Activated CD8-positive, alpha-beta memory T cell treated with anti-CD3 and anti-CD28 coated beads for 36 hours (primary cell): Measurements from ENCODE around the gene PPARG. TPM values are rescaled to one million over a fixed set of nuclear protein-coding genes. Genes with fewer than 3 reads are reported as not detected.

Experiments
- CTCF ChIA-PET: fragments of 350-600 bp; sonication (Branson Sonifier 250); formaldehyde crosslinking; loops from one replicate; lab custom pipeline; 2021; ENCODE audit warnings: antibody characterized with exemption; lab: Charles Lee
- POLR2A ChIA-PET: fragments of 350-600 bp; sonication (Branson Sonifier 250); formaldehyde crosslinking; loops from one replicate; lab custom pipeline; 2021; ENCODE audit warnings: antibody characterized with exemption; lab: Charles Lee
- total RNA-seq, 2 experiments: library from RNA; stranded (reverse); gene quantifications; one replicate each; pipeline ENCODE4 v1.2.3, GENCODE V29; 2021

The PPARG gene
- total RNA-seq, 2 experiments from 2014 or later, result 0.53 to 0.80 TPM

DNA sequence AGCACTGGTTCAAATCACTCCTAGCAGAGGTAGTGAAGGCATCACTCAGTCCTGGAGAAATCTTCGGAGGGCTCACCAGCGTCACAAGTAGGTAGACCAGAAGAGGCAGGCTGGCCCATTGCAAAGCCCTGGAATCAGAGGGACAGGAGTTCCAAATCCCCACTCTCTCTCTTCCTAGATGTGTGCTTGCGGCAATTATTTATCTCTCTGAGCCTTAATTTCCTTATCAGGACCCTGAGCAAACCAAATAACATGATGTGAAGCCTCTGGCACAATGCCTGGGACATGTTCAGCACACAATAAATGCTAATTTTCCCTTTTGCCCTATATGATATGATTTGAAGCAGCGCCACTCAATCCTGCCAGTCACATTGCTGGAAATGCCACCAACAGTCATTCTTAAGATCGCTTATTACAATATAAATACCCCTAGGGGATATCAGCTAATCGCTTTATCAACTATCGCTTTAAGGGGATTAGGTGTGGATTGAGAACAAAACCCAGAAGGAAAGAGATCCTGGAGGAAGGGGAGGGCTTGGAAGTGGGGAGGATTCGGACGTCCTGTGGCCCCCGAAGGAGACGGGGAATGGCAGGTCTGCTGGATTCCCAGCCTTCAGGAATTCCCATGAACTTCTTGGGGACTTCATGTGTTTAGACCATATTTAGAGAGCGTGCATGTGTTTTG is 135.9 kb downstream of the PPARG start:
- POLR2A ChIA-PET, result no interaction called here
- CTCF ChIA-PET, result no interaction called here

DNA sequence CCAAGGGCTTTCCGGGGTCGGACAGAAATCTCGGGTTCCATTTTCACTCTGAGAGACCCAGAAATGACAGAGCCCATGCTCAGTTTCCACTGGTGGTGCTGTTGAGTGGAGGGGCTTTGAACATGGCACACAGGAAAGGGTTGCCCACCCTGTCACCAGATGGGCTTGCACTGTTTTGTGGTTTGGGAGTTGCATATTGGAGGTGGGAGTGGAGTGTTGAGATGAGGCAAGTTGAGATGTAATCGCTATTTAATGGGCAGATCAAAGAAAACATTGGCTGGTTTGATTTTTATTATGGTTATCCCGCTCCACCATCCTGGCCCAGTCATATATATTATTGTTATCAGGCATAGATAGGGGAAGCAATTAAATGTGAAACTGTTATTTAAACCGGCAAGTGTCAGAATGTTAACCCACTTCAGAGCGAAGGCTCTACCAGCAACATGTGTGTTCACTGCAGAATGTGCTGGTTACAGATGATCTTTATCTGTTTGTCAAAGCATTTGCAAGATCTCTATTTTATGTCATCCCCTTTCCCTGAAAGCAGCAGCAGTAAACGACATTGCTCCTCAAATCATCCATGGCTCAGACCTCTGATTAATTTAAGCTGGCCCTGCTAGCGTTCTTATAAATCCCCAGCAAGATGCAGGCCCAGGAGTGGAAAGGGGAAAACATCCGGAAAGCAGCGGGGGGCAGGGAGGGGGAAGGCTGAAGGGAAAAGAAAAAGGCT is 137.1 kb downstream of the PPARG start:
- ChIA-PET CTCF (no interaction called here), POLR2A (no interaction called here)

DNA sequence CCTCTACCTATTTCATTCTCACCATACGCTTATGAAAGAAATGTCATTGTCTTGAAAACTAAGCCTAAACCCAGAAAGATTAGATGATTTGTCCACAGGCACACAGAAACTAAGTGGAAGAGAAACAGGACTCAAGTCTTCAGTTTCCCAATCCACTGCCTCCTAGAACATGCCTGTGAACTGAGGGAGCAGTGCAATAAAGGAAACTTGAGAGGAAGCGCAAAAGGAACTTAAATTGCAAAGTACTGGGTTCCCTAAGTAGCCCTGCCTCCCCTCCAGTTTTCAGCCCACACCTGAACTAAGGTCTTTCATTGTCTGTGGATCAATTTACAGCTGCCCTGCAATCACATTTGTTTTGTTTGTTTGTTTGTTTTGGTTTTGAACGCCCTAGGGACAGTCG is 138.7 kb downstream of the PPARG start:
- POLR2A ChIA-PET, result interaction anchor here (0.7 kb wide), 1 partner anchor 42 kb away, joined by 3 read pairs; no protein-coding TSS in a partner anchor
- CTCF ChIA-PET, result no interaction called here

DNA sequence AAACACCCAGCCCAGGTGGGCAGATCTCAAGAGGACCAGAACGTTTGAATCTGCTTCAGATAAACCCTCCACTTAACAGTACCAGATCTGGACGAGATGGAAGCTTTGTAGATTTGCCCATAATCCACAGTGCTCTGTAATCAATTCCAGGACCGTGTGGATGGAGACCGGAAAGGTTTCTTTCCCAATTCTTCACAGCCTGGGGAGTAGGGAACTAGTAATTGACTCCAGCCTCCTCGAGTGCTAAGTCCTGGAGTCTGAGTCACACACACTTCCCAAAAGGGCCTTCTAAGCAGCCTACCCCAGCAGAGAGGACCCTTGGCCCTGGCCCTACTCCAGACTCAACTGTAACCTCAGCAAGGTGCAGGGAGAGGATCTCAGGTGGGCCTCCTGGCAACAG is 139.3 kb downstream of the PPARG start:
- POLR2A ChIA-PET, result no interaction called here
- CTCF ChIA-PET, result no interaction called here

DNA sequence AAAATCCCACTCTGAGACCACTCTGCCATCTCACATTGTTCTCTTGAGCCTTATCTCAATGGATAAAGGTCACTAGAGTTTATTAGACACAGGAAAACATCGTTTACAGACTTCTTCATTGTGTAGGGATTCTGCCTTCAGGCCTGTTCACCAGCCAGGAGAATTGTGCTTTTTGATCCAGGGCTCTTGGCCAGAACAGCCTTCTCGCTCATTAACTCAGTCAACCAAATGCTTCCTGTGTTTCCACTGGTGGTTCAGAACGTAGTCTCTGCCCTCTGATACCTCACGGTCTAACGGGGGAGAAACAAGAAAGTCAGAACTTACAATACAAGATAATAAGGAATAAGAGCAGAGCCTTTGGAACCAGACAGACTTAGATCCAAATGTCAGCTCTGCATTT is 141.2 kb downstream of the PPARG start:
- ChIA-PET POLR2A (no interaction called here), CTCF (no interaction called here)

DNA sequence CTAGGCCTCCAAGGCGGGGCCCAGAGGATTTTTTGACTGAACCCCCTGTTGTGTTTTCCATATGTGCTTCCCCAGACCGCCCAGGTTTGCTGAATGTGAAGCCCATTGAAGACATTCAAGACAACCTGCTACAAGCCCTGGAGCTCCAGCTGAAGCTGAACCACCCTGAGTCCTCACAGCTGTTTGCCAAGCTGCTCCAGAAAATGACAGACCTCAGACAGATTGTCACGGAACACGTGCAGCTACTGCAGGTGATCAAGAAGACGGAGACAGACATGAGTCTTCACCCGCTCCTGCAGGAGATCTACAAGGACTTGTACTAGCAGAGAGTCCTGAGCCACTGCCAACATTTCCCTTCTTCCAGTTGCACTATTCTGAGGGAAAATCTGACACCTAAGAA is 145.0 kb downstream of the PPARG start:
- ChIA-PET POLR2A (no interaction called here), CTCF (interaction anchor here (0.6 kb wide), 1 partner anchor 320 kb away, joined by 3 read pairs; no protein-coding TSS in a partner anchor)

DNA sequence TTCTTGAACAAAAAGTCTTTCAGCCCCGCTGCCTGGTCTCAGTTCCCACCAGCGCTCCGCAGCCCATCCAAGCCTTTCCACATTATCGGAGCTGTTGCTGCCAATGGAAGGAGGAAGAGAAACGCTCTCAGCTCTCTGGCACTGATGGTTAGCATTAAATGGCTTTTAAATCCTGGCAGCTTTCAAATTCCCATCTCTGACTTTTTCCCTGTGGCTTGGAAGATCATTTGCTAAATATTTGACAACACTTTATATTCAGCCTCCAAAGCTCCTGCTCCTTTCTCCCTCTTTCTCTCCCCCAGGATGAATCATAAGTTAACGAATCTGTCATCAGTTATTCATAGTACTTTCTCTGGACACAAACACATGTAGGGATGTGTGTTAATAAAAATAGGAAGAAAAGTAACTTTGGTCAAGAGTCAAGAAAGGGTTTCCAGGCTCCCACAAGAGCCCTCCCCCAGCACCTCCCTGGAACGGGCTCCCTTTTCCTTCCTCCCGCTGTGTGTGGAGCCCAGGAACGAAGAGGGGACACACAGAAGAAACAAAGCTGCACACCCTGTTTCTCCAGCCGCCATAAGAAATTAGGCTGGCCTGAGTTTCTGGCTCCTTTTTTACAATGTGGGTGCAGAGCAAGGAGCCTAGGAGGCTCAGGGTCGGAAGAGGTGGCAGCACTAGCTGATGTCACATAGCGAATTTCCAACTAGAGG is 147.8 kb downstream of the PPARG start:
- ChIA-PET CTCF (interaction anchor here (1.9 kb wide), 1 partner anchor 43 kb away, joined by 5 read pairs; no protein-coding TSS in a partner anchor), POLR2A (no interaction called here)

DNA sequence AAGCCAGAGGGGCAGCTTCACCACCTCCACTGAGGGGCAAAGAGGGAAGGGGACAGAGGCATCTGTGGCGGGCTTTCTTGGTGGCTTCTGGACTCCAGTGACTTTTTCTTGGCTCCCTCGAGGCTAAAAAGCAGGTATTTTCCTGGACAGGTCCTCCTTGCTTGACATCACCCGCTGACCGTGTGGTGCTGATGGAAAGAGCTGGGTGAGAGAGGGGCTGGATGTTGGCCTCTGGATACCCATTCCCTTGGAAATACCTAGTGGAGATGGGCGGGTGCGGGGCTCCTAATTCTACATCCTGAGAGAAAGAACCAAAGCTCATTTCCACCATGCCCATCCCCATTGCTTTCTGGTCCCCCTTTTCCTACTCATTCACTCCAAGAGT is 148.3 kb downstream of the PPARG start:
- ChIA-PET CTCF (interaction anchor here (1.9 kb wide), 1 partner anchor 43 kb away, joined by 5 read pairs; no protein-coding TSS in a partner anchor), POLR2A (no interaction called here)

DNA sequence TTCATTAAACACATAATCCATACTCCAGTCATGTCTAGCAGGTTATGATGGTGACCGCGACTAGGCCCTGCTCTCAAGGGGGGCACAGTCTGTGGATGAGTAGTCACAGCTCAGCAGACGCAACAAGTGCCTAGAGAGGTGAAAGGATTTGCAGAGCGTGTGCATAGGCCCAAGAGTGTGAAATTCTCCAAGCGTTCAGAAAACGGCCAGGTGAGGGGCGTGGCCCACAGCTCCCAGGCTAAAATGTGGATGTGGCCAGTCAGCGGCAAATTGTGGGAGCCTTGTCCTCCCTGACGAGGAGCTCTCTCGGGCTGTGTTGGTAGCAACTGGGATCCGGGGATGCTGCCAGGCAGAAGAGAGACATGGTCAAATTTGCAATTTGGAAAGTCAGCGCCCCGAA is 149.0 kb downstream of the PPARG start:
- ChIA-PET POLR2A (no interaction called here), CTCF (interaction anchor here (1.9 kb wide), 1 partner anchor 42 kb away, joined by 5 read pairs; no protein-coding TSS in a partner anchor)

DNA sequence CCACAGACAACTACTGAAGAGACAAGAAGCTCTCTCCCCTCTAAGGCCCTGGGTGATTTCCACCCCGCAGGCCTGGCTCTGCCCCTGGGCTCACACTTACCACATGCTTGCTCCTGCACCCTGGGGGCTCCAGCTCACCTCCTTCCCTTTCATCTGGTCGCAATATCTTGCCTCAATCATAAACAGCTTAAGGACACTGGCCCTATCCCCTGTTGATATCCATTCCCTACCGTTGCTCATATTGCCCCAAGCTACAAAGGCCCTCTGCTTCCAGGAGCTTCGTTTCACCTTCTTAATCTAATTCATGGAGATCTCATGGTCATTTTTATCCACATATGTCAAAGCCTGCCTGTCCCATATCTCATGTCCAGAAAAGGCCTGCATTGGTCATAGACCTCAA is 149.4 kb downstream of the PPARG start:
- ChIA-PET CTCF (interaction anchor here (1.9 kb wide), 1 partner anchor 42 kb away, joined by 5 read pairs; no protein-coding TSS in a partner anchor), POLR2A (no interaction called here)

DNA sequence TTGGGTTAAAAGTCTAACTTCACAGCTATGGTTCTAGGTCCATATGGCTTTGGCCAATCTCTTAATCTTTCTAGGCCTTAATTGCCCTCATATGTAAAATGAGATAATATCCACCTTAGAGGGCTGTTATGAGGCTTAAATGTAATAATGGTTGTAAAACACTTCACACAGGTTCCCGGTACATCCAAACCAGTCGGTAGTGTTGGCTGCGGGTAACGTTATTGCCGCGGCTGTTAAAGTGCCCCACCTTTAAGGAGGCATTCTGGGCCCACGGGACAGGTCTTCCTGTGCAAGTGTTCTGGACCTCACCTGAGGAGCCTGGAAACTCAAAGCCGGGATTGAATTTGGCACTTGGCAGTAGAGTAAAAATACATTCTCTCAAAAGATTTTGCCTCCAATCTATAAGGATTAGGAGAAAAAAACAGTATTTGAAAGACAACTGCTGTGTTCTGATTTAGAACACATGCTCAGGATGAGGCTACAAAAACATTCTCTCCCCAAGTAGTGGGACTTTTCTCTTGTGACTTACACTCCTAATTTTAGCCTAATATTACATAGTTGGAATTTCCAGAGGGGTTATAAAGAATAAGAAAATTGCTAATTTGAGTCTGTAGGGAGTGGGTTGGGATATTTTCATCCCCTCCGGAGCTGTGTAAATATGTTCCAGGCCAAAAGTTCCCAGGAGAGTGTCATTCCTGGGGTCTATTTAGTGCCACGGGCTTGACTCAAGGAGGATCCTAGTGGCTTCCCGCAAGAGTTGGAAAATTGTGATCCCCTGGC is 150.5 kb downstream of the PPARG start:
- ChIA-PET CTCF (no interaction called here), POLR2A (no interaction called here)

DNA sequence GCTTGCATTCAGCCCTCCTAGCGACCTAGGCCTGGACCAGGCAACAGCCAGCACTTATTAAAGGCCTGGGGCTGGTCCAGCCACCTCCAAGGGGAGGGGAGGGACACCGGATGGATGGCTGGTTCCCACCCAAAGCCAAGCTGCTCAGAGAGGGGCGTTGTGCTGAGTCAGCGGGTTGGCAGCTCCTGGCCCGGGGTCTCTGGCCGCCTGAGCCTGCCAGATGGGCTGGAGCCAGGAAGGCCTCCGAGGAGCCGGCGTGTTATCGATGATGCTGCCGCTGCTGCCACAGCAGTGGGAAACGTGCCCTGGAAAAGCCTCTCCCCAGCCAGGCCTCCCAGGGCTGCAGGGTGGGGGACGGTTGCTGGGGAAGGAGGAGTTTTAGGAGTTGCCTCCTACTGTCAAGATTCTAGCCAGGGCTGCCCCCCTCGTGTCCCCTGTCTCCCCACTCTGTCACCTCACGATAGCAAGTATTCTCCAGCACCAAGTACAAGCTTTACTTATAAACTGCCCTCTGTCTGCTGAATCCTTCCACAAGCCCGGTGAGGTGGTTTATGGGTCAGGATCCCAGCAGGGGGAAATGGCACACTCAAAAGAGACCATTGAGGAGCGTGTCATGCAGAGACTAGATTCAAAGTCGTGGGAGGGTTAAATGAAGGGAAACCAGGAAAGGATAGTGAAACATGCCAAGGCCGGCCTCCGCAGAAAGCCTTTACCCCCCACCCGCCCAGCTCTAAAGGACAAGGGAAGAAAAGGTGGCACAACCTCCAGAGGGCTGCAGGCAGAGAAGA is 152.3 kb downstream of the PPARG start:
- ChIA-PET POLR2A (no interaction called here), CTCF (no interaction called here)

DNA sequence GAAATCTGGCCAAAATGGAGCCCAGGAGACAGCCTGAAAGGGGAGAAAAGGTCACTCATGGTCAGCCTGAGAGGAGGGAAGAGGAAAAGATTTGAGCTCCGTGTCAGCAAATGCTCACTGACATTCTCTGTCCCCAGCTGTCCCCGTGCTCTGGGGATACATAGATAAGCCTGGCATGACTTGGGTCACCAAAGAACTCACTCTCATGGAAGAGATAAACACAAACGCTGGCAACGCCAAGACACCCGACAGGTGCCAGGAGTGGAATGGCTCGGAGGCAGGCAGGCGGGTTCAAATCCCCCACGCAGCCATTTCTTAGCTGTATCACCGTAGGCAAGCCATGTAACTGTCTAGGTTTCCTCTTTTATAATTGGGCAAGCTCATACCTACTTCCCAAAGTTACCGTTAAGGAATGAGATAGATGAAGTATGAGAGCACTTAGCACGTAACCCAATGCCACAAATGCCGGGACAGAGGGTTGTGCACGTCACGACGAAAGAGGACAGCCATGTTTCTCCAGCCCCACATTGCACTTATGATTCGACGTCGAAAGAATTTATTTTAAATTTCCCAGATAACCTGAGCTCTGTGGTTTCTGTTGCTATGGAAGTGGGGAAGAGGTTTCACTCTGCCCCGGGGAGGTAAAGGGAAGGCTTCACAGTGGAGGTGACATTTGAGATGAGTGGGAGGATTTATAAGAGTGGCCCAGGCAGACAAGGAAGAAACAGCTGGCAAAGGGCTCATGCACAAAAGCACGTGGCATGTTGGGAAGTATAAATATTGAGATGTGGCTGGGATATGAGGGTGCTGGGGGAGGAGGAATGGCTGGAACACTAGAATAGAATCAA is 154.0 kb downstream of the PPARG start:
- CTCF ChIA-PET, result no interaction called here
- POLR2A ChIA-PET, result no interaction called here

DNA sequence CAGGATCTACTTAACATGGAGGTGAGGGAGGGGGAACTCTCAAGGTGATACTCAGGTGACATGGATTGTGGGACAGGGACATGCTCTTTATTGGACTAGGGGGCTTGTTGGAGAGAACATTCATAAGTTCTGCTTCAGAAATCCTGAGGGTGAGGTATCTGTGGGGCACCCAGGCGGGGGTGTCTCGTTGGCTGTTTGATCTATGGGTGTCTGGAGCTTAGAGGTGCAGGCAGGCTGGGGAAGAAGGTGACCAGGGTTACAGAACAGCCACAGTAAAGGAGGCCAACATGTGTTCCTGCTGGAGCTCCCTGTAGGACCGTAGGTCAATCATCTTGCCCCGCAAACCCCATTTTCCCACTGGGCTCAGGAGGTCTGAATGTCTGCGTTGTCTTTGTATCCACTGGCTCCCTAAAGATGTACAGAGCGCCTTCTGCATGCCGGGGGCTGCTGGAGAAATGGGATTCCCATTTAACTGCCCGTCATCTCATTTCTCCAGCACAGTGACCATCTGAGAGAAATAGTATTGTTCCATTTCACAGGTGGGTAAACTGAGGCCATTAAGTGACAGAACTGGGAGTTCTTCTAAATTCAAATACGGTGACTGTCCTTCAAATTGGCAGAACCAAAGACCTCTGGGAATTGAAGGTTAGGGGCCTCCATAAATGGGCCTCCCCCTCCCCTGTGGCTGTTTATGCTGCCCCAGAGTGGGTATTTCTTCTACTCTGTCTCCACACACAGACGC is 155.1 kb downstream of the PPARG start:
- CTCF ChIA-PET, result no interaction called here
- POLR2A ChIA-PET, result no interaction called here

DNA sequence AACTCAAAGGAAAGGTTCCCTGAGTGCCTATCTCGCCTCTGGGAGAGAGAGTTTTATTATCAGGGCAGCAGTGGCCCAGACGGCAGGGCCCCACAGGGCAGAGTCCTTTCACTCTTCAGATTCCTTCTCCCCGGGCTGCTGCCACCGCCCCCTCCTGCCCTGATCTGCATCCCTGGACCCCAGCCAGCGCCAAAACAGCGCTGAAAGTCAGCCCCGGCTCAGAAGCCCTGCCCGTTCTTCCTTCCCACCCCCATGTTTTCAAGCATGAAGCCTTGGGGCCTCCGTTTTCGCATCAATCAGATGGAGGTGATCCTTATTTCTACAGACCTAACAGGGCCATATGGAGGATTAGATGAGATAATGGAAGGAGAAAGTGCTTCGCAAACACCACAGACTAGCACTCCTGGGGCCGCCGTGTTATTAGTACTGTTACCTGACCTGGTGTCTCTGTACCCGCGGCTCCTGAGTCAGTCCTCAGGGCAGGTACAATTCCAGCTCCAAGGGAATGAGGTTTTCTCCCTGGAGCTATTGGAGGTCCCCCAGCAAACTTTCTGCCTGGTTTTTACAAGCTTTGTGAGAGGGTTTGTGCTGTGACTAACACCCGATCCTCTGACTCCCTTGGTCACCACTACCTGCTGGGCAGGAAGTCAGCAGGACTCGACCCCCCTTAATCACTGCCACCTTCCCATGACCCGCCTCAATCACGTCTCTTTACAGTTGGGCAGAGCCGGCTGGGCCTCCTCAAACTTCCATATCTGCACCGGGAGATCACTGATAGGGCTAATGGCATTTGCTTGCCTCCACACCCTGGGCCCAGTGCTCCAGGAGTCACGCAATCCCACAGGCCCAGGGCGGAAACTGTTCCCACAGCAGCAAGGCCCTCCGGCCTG is 156.0 kb downstream of the PPARG start:
- ChIA-PET POLR2A (no interaction called here), CTCF (no interaction called here)

DNA sequence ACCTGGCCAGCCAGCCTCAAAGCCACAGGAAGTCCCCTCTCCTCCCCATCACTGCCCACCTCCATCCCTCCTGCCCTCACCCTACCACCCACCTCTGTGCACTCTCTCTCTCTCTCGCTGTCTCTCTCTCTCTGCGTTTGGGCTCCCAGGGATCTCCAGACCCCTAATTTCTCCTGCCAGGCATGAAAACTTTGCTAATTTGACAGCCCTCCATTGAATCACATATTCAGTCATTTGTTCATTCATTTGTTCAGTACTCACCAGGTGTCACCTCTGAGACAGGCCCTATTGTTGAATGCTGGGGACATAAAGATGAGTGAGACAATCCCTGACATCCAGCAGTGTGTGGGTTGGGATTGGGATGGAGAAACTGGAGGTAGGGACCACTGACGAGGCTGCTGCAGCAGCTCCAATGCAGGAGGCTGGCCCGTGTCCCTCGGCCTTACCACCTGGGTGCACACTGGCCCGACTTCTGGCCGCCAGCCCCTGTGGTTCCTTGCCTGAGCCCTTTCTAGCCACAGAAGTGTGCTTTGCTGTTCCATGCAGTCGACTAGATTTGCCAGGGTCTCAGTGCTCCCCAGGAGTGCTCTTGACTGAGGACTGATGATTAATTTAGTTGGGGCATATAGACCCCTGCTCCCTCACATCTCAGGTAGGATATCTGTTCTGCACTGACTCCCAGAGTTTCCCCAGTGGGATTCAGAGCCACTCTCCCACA is 156.8 kb downstream of the PPARG start:
- ChIA-PET CTCF (no interaction called here), POLR2A (no interaction called here)
